ENCODE results near the gene KATNB1. TPM values are rescaled to one million over a fixed set of nuclear protein-coding genes. Genes with fewer than 3 reads are reported as not detected.
"Not testable (repeated sequence)": the region's sequence is repeated elsewhere in the genome, so short reads cannot be mapped to it uniquely, and the experiment has no call there.

KATNB1 gene
- total RNA-seq, 4 donors from 2014 or later: 17.7 to 27.1 (median 21.7) TPM

GRCh38 chr16:57781741-57782606 is 46.4 kb downstream of the KATNB1 start:
- Histone ChIP-seq H3K9me3 (no peaks in the 10 kb centered on the region), H3K27me3 (no peaks in the 10 kb centered on the region), H3K4me1 (no peaks in the 10 kb centered on the region), H3K36me3 (peaks cover 0 to 29% (median 0%) of the 10 kb centered on the region in 3 donors), H3K27ac (no peak overlapping the region), H3K4me3 (no peak overlapping the region)
- DNase-seq: no peak
- no peak for TF ChIP-seq CTCF (IDR thresholded peaks at IDR 0.05)
- no peak for TF ChIP-seq POLR2A (IDR thresholded peaks at IDR 0.05)

DNA sequence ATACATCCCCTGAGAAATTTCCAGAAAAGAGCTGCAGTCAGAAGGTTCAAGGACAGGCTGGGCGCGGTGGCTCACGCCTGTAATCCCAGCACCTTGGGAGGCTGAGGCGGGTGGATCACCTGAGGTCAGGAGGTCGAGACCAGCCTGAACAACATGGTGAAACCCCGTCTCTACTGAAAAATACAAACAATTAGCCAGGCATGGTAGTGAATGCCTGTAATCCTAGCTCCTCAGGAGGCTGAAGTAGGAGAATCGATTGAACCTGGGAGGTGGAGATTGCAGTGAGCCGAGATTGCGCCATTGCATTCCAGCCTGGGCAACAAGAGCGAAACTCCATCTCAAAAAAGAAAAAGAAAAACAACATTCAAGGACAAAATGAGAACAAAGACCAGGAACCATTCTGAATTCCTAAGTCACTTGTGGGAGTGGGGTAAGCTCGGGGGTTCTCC is 47.1 kb downstream of the KATNB1 start:
- not testable (repeated sequence) for H3K27ac ChIP-seq, H3K9me3 ChIP-seq, H3K4me3 ChIP-seq, H3K27me3 ChIP-seq, H3K4me1 ChIP-seq, DNase-seq
- H3K36me3 ChIP-seq: peaks cover 0 to 29% (median 0%) of the 10 kb centered on the region in 3 donors

- Histone ChIP-seq H3K4me3 (no peak overlapping the region), H3K36me3 (peaks cover 0 to 32% (median 0%) of the 10 kb centered on the region in 3 donors), H3K27ac (no peak overlapping the region), H3K27me3 (no peaks in the 10 kb centered on the region), H3K9me3 (no peaks in the 10 kb centered on the region), H3K4me1 (no peaks in the 10 kb centered on the region)
- no peak for DNase-seq
- TF ChIP-seq POLR2A (IDR thresholded peaks at IDR 0.05): no peak
- TF ChIP-seq CTCF (IDR thresholded peaks at IDR 0.05): no peak
Measured at GRCh38 chr16:57783116-57783515, 47.5 kb downstream of the KATNB1 start.

GRCh38 chr16:57783883-57784282 is 48.3 kb downstream of the KATNB1 start:
- Histone ChIP-seq H3K9me3 (no peaks in the 10 kb centered on the region), H3K27ac (no peak overlapping the region), H3K27me3 (no peaks in the 10 kb centered on the region), H3K4me3 (no peak overlapping the region), H3K4me1 (no peaks in the 10 kb centered on the region), H3K36me3 (peaks cover 0 to 36% (median 0%) of the 10 kb centered on the region in 3 donors)
- TF ChIP-seq CTCF (IDR thresholded peaks at IDR 0.05) (no peak), POLR2A (IDR thresholded peaks at IDR 0.05) (no peak)
- no peak for DNase-seq

DNA sequence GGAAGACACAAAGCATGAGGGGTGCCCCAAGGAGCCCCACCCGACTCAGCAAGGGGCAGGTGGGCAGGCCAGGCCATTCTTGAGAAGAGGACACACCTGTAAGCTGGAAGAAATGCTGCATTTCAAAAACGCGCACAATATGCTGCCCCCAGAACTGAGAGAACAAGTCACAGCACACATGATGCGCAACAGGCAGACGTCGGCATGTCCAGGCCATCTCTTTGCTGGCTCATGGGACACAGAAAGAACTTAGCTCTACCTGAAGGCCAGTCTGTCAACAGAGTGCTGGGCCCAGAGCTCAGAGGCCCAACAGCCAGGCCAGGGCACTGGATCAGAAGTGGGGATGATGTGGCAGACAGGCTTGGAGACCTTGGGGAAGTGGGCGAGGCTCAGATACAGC is 48.8 kb downstream of the KATNB1 start:
- H3K27me3 ChIP-seq: no peaks in the 10 kb centered on the region
- H3K4me1 ChIP-seq: no peaks in the 10 kb centered on the region
- no peak for TF ChIP-seq POLR2A (IDR thresholded peaks at IDR 0.05)
- no peak for TF ChIP-seq CTCF (IDR thresholded peaks at IDR 0.05)
- no peak overlapping the region for H3K27ac ChIP-seq
- no peak for DNase-seq
- H3K4me3 ChIP-seq: no peak overlapping the region
- H3K9me3 ChIP-seq: no peaks in the 10 kb centered on the region
- H3K36me3 ChIP-seq: peaks cover 0 to 38% (median 0%) of the 10 kb centered on the region in 3 donors

GRCh38 chr16:57785385-57785784 is 49.8 kb downstream of the KATNB1 start:
- H3K9me3 ChIP-seq: no peaks in the 10 kb centered on the region
- no peaks in the 10 kb centered on the region for H3K4me1 ChIP-seq
- TF ChIP-seq POLR2A (IDR thresholded peaks at IDR 0.05) (no peak), CTCF (IDR thresholded peaks at IDR 0.05) (no peak)
- no peak overlapping the region for H3K4me3 ChIP-seq
- no peaks in the 10 kb centered on the region for H3K27me3 ChIP-seq
- H3K27ac ChIP-seq: no peak overlapping the region
- DNase-seq: no peak
- peaks cover 0 to 38% (median 0%) of the 10 kb centered on the region in 3 donors for H3K36me3 ChIP-seq
